HG03520 (cell line): Measurements from ENCODE around the gene COL4A5.
"Not testable (repeated sequence)": the region's sequence is repeated elsewhere in the genome, so short reads cannot be mapped to it uniquely, and the experiment has no call there.

Experiments used
- ATAC-seq: cut with Tn5 transposase; IDR thresholded peaks from one replicate; pipeline ENCODE4 v1.9.1; 2021; ENCODE audit warnings: mild to moderate bottlenecking, moderate library complexity; ENCODE audit not compliant: unreplicated experiment

The COL4A5 gene

GRCh38 chrX:108453841-108454240 lies 14.2 kb downstream of the COL4A5 start:
- ATAC-seq = no peak

GRCh38 chrX:108456971-108457477 lies 17.4 kb downstream of the COL4A5 start:
- no peak for ATAC-seq

- no peak for ATAC-seq
Observed at GRCh38 chrX:108464604-108465003, 25.0 kb downstream of the COL4A5 start.

- ATAC-seq = no peak
Observed at GRCh38 chrX:108468486-108468885, 28.8 kb downstream of the COL4A5 start.

- no peak for ATAC-seq
Observed at GRCh38 chrX:108473979-108474378, 34.3 kb downstream of the COL4A5 start.

- ATAC-seq = not testable (repeated sequence)
Observed at GRCh38 chrX:108481528-108481927, 41.9 kb downstream of the COL4A5 start.

GRCh38 chrX:108484251-108484650 lies 44.6 kb downstream of the COL4A5 start:
- no peak for ATAC-seq

GRCh38 chrX:108485960-108486359 lies 46.3 kb downstream of the COL4A5 start:
- no peak for ATAC-seq

GRCh38 chrX:108494406-108495090 lies 54.9 kb downstream of the COL4A5 start:
- ATAC-seq = no peak

- no peak for ATAC-seq
Observed at GRCh38 chrX:108511721-108512120, 72.1 kb downstream of the COL4A5 start.

- ATAC-seq = no peak
Observed at GRCh38 chrX:108516184-108516583, 76.5 kb downstream of the COL4A5 start.

- ATAC-seq = no peak
Observed at GRCh38 chrX:108527724-108528123, 88.1 kb downstream of the COL4A5 start.

GRCh38 chrX:108537005-108537404 lies 97.4 kb downstream of the COL4A5 start:
- peak; percentile 91 for ATAC-seq

GRCh38 chrX:108541286-108541685 lies 101.6 kb downstream of the COL4A5 start:
- no peak for ATAC-seq

- no peak for ATAC-seq
Observed at GRCh38 chrX:108557580-108557979, 117.9 kb downstream of the COL4A5 start.

- ATAC-seq = no peak
Observed at GRCh38 chrX:108558217-108558616, 118.6 kb downstream of the COL4A5 start.

GRCh38 chrX:108573136-108573535 lies 133.5 kb downstream of the COL4A5 start:
- no peak for ATAC-seq

GRCh38 chrX:108582151-108582550 lies 142.5 kb downstream of the COL4A5 start:
- no peak for ATAC-seq

GRCh38 chrX:108584617-108585211 lies 145.1 kb downstream of the COL4A5 start:
- ATAC-seq = no peak

- ATAC-seq = no peak
Observed at GRCh38 chrX:108590496-108590895, 150.9 kb downstream of the COL4A5 start.

- ATAC-seq = no peak
Observed at GRCh38 chrX:108601276-108601675, 161.6 kb downstream of the COL4A5 start.

GRCh38 chrX:108610141-108610540 lies 170.5 kb downstream of the COL4A5 start:
- no peak for ATAC-seq

GRCh38 chrX:108614616-108615015 lies 175.0 kb downstream of the COL4A5 start:
- ATAC-seq = no peak
